ENCODE measurements around the gene ADNP2. TPM values are rescaled to one million over a fixed set of nuclear protein-coding genes. Genes with fewer than 3 reads are reported as not detected.

The ADNP2 gene, protein sequence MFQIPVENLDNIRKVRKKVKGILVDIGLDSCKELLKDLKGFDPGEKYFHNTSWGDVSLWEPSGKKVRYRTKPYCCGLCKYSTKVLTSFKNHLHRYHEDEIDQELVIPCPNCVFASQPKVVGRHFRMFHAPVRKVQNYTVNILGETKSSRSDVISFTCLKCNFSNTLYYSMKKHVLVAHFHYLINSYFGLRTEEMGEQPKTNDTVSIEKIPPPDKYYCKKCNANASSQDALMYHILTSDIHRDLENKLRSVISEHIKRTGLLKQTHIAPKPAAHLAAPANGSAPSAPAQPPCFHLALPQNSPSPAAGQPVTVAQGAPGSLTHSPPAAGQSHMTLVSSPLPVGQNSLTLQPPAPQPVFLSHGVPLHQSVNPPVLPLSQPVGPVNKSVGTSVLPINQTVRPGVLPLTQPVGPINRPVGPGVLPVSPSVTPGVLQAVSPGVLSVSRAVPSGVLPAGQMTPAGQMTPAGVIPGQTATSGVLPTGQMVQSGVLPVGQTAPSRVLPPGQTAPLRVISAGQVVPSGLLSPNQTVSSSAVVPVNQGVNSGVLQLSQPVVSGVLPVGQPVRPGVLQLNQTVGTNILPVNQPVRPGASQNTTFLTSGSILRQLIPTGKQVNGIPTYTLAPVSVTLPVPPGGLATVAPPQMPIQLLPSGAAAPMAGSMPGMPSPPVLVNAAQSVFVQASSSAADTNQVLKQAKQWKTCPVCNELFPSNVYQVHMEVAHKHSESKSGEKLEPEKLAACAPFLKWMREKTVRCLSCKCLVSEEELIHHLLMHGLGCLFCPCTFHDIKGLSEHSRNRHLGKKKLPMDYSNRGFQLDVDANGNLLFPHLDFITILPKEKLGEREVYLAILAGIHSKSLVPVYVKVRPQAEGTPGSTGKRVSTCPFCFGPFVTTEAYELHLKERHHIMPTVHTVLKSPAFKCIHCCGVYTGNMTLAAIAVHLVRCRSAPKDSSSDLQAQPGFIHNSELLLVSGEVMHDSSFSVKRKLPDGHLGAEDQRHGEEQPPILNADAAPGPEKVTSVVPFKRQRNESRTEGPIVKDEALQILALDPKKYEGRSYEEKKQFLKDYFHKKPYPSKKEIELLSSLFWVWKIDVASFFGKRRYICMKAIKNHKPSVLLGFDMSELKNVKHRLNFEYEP
- 31.0 TPM for total RNA-seq (ENCODE audit: unreplicated experiment)
- long read RNA-seq = 0 reads

DNA sequence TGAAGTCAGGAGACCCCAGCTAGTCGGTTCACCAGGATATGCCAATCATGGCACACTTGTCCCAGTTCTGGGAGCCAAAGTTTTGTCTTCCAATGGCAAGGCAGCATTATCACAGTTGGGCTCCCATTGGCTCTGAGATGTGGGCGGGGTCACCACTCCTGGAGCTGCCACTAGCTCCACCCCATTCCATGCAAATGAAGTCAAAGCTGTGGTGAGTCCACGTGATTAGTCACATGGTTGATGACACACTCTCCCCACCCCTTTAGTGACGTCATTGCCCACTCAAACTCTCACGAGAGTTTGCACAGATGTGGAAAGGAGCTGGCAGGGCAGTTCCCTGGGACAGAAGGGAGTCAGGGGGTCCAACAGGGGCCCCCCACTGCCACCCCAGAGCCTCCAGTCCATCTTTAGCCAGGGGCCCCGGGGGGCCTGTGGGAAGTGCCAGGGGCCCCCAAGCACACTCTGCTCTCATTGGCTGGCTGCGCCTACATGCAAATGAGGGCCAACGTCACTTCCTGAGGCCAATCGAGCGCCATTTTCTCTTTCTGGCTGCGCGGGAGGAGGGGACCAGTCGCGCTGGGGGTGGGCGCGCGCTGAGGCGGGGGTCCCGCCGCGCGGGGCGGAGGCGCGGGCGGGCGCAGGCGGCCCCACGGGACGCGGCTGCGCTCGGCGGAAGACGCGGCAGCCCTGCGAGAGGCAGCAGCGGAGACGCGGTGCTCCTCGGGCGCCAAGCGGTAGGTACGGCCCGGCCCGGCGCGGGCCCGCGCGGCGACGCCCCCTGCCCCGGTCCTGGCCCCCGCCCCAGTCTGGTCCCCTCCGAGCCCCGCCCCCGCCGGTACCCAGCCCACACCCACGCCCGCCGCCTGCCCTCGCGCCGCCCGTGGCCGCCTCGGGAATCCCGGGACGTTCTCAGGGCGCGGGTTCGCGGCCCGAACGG lies at the start of gene ADNP2:
Gene ADNP2 (plus strand): TSS at position 524 of the 937 bp plus-strand sequence. CDS start 8,281 bp downstream, outside the sequence.
- H3K27ac Mint-ChIP-seq (ENCODE audit: unreplicated experiment) = peak within 1 kb of the TSS; percentile 46

DNA sequence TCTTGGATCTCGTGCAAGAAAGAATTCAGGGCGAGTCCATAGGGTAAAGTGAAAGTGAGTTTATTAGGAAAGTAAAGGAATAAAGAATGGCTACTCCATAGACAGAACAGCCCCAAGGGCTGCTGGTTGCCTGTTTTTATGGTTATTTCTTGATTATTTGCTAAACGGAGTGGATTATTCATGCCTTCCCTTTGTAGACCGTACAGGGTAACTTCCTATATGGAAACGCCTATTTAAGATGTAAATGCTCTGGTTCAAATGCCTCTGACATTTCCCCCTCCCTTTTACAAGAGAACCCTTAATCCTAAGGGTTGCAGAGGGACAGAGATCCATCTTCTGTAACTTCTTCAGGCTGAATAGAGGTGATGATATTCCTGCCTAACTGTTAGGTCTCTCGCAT lies 49.1 kb upstream of the ADNP2 start:
- Mint-ChIP-seq H3K4me1 (ENCODE audit: low read depth, unreplicated experiment) (no peaks in the 10 kb centered on the region), H3K4me3 (ENCODE audit: unreplicated experiment) (no peak overlapping the region), H3K36me3 (ENCODE audit: unreplicated experiment) (peaks cover 31% of the 10 kb centered on the region), H3K27me3 (ENCODE audit: unreplicated experiment) (peaks cover 1% of the 10 kb centered on the region), H3K9me3 (ENCODE audit: unreplicated experiment) (peaks cover 8% of the 10 kb centered on the region), H3K27ac (ENCODE audit: unreplicated experiment) (no peak overlapping the region)
- DNase-seq = no peak
- TF ChIP-seq, protein P1, sequence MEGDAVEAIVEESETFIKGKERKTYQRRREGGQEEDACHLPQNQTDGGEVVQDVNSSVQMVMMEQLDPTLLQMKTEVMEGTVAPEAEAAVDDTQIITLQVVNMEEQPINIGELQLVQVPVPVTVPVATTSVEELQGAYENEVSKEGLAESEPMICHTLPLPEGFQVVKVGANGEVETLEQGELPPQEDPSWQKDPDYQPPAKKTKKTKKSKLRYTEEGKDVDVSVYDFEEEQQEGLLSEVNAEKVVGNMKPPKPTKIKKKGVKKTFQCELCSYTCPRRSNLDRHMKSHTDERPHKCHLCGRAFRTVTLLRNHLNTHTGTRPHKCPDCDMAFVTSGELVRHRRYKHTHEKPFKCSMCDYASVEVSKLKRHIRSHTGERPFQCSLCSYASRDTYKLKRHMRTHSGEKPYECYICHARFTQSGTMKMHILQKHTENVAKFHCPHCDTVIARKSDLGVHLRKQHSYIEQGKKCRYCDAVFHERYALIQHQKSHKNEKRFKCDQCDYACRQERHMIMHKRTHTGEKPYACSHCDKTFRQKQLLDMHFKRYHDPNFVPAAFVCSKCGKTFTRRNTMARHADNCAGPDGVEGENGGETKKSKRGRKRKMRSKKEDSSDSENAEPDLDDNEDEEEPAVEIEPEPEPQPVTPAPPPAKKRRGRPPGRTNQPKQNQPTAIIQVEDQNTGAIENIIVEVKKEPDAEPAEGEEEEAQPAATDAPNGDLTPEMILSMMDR (IDR thresholded peaks at IDR 0.05; ENCODE audit: partially characterized antibody, unreplicated experiment) = no peak

More for the DNA sequence above, at the start of gene ADNP2:
- H3K36me3 Mint-ChIP-seq (ENCODE audit: unreplicated experiment) = no peaks in the 10 kb centered on the region
- H3K4me3 Mint-ChIP-seq (ENCODE audit: unreplicated experiment) = peak within 1 kb of the TSS; percentile 81
- peak; percentile 89 for DNase-seq
- H3K4me1 Mint-ChIP-seq (ENCODE audit: low read depth, unreplicated experiment) = peaks cover 22% of the 10 kb centered on the region
- TF ChIP-seq, protein P1 (IDR thresholded peaks at IDR 0.05; ENCODE audit: partially characterized antibody, unreplicated experiment) = no peak
- no peaks in the 10 kb centered on the region for H3K27me3 Mint-ChIP-seq (ENCODE audit: unreplicated experiment)
- peaks cover 5% of the 10 kb centered on the region for H3K9me3 Mint-ChIP-seq (ENCODE audit: unreplicated experiment)

- no peaks in the 10 kb centered on the region for H3K4me1 Mint-ChIP-seq (ENCODE audit: low read depth, unreplicated experiment)
- peaks cover 8% of the 10 kb centered on the region for H3K9me3 Mint-ChIP-seq (ENCODE audit: unreplicated experiment)
- DNase-seq = no peak
- H3K36me3 Mint-ChIP-seq (ENCODE audit: unreplicated experiment) = peaks cover 9% of the 10 kb centered on the region
- H3K4me3 Mint-ChIP-seq (ENCODE audit: unreplicated experiment) = no peak overlapping the region
- TF ChIP-seq, protein P1 (IDR thresholded peaks at IDR 0.05; ENCODE audit: partially characterized antibody, unreplicated experiment) = no peak
- peaks cover 1% of the 10 kb centered on the region for H3K27me3 Mint-ChIP-seq (ENCODE audit: unreplicated experiment)
- no peak overlapping the region for H3K27ac Mint-ChIP-seq (ENCODE audit: unreplicated experiment)
These were observed 43.4 kb upstream of the ADNP2 start for GRCh38 chr18:80065705-80066104.

DNA sequence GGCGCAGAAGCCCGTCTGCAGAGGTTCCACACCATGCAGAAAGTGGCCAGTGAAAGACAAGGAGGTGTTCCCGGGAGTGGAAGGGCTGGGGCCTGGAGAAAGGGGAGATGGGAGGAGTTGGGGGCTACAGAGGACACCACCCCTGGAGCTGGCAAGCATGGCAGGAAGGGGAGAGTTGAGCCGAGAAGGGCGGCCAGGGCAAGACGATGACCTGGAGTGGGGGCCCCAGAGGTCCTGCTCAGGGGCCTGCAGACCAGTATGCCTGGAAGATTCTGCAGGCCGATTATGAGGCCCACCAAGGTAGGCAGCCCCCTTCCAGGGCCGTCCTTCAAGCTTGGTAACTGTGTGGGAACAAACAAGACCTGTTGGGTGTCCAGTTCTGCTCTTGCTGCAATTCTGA lies 41.7 kb upstream of the ADNP2 start:
- Mint-ChIP-seq H3K27me3 (ENCODE audit: unreplicated experiment) (no peaks in the 10 kb centered on the region), H3K9me3 (ENCODE audit: unreplicated experiment) (peaks cover 3% of the 10 kb centered on the region), H3K36me3 (ENCODE audit: unreplicated experiment) (peaks cover 9% of the 10 kb centered on the region), H3K4me3 (ENCODE audit: unreplicated experiment) (no peak overlapping the region), H3K4me1 (ENCODE audit: low read depth, unreplicated experiment) (no peaks in the 10 kb centered on the region), H3K27ac (ENCODE audit: unreplicated experiment) (no peak overlapping the region)
- no peak for DNase-seq
- TF ChIP-seq, protein P1 (IDR thresholded peaks at IDR 0.05; ENCODE audit: partially characterized antibody, unreplicated experiment) = no peak
